Prostate gland (tissue), 2 donors: ENCODE data around the gene AASDHPPT. TPM values are rescaled to one million over a fixed set of nuclear protein-coding genes. Genes with fewer than 3 reads are reported as not detected.
A peak's percentile ranks its signal among the peaks of the same experiment; 100 is the strongest.

Experiments used
- DNase-seq: peaks from one replicate; pipeline ENCODE4 v3.0.0-alpha.2; 2019; ENCODE audit warnings: low spot score
- H3K27ac ChIP-seq, 2 donors: fragments of 200-600 bp; sonication (generic); 2 replicates each; pipeline ENCODE4 v1.5.1; 2017 to 2019
- H3K27me3 ChIP-seq: fragments of 200-600 bp; sonication (generic); replicated peaks from 2 replicates; pipeline ENCODE4 v1.5.1; 2019; ENCODE audit not compliant: insufficient read depth
- H3K36me3 ChIP-seq, 2 donors: fragments of 200-600 bp; sonication (generic); 1 replicate in 1 of 2; 2 replicates in 1 of 2; pipeline versions ENCODE4 v1.5.1 to v1.8.1; 2017 to 2019
- H3K4me1 ChIP-seq: fragments of 200-600 bp; sonication (generic); replicated peaks from 2 replicates; pipeline ENCODE4 v1.5.1; 2019
- H3K4me3 ChIP-seq, 2 donors: fragments of 200-600 bp; sonication (generic); 2 replicates each; pipeline ENCODE4 v1.5.1; 2017 to 2019
- H3K9me3 ChIP-seq: fragments of 200-600 bp; sonication (generic); 2 replicates; pipeline ENCODE4 v1.5.1; 2017
- CTCF ChIP-seq, 4 experiments: fragments of 200-600 bp in 2 of 4; fragments of 450-650 bp in 2 of 4; sonication (generic) in 2 of 4; IDR thresholded peaks; 1 replicate in 3 of 4; 2 replicates in 1 of 4; pipeline ENCODE4 v1.5.1; 2016 to 2019; ENCODE audit warnings: antibody characterized with exemption in 4 of 4, mild to moderate bottlenecking in 2 of 4, moderate library complexity in 2 of 4
- POLR2A ChIP-seq: fragments of 450-650 bp; IDR thresholded peaks from one replicate; pipeline ENCODE4 v1.6.1; 2016; ENCODE audit warnings: antibody characterized with exemption, mild to moderate bottlenecking
- POLR2AphosphoS5 ChIP-seq: sonication (generic); formaldehyde crosslinking; IDR thresholded peaks from one replicate; pipeline ENCODE4 v1.6.1; 2017; ENCODE audit warnings: antibody characterized with exemption
- WGBS: methylation state at CpG from one replicate; pipeline ENCODE4 v1.1.5; 2018; 5-methylcytosine and 5-hydroxymethylcytosine counted together
- intact Hi-C: fragments of 100-400 bp; cut with DNase I; formaldehyde crosslinking; loops from one replicate; pipeline ENCODE4 v1.14.2; 2022
- total RNA-seq, 2 donors: library from RNA; depleted of rRNA; stranded (reverse); fragments of >200 nt; gene quantifications; one replicate each; pipeline ENCODE4 v1.1.0, GENCODE V29; 2016

Gene AASDHPPT
- total RNA-seq, 2 donors from 2014 or later: 37.2 to 37.8 TPM

GRCh38 chr11:106121570-106122320, 44.3 kb downstream of the AASDHPPT start:
- TF ChIP-seq CTCF (IDR thresholded peaks at IDR 0.05): no peak
- peak; percentile 10 for TF ChIP-seq POLR2AphosphoS5
- H3K27me3 ChIP-seq: no peaks in the 10 kb centered on the region
- intact Hi-C loops: no loop called here
- H3K27ac ChIP-seq: no peak overlapping the region
- no peaks in the 10 kb centered on the region for H3K9me3 ChIP-seq
- H3K36me3 ChIP-seq: no peaks in the 10 kb centered on the region
- no peaks in the 10 kb centered on the region for H3K4me1 ChIP-seq
- DNase-seq: no peak
- WGBS: 49% methylated on average over 6 of the region's 6 CpGs
- H3K4me3 ChIP-seq: no peak overlapping the region

GRCh38 chr11:106127604-106128003, 50.1 kb downstream of the AASDHPPT start:
- Histone ChIP-seq H3K9me3 (no peaks in the 10 kb centered on the region), H3K4me3 (no peak overlapping the region), H3K4me1 (no peaks in the 10 kb centered on the region), H3K27me3 (no peaks in the 10 kb centered on the region), H3K36me3 (no peaks in the 10 kb centered on the region), H3K27ac (no peak overlapping the region)
- TF ChIP-seq POLR2AphosphoS5 (no peak), CTCF (IDR thresholded peaks at IDR 0.05) (no peak), POLR2A (no peak)
- 29% methylated on average over 3 of the region's 3 CpGs for WGBS
- no peak for DNase-seq
- intact Hi-C loops: no loop called here

- Histone ChIP-seq H3K9me3 (no peaks in the 10 kb centered on the region), H3K4me1 (no peaks in the 10 kb centered on the region), H3K27me3 (no peaks in the 10 kb centered on the region), H3K36me3 (no peaks in the 10 kb centered on the region), H3K27ac (no peak overlapping the region), H3K4me3 (no peak overlapping the region)
- intact Hi-C loops: no loop called here
- 93% methylated on average over 2 of the region's 2 CpGs for WGBS
- no peak for DNase-seq
- TF ChIP-seq POLR2AphosphoS5 (no peak), POLR2A (no peak), CTCF (IDR thresholded peaks at IDR 0.05) (no peak)
Measured at GRCh38 chr11:106128740-106129139, 51.3 kb downstream of the AASDHPPT start.

- H3K4me3 ChIP-seq: no peak overlapping the region
- no peak for DNase-seq
- H3K27ac ChIP-seq: no peak overlapping the region
- H3K9me3 ChIP-seq: no peaks in the 10 kb centered on the region
- no peaks in the 10 kb centered on the region for H3K36me3 ChIP-seq
- H3K27me3 ChIP-seq: no peaks in the 10 kb centered on the region
- no peak for TF ChIP-seq CTCF (IDR thresholded peaks at IDR 0.05)
- no peak for TF ChIP-seq POLR2A
- no peak for TF ChIP-seq POLR2AphosphoS5
- intact Hi-C loops: no loop called here
- WGBS: 98% methylated on average over 2 of the region's 2 CpGs
- H3K4me1 ChIP-seq: no peaks in the 10 kb centered on the region
Measured at GRCh38 chr11:106131998-106132397, 54.5 kb downstream of the AASDHPPT start.
